ENCODE measurements around the gene SRP68. TPM values are rescaled to one million over a fixed set of nuclear protein-coding genes. Genes with fewer than 3 reads are reported as not detected.
A peak's percentile ranks its signal among the peaks of the same experiment; 100 is the strongest.

Gene SRP68
- total and polyA plus RNA-seq, 4 donors = 30.8 to 68.9 (median 57.0) TPM

GRCh38 chr17:76104140-76104895, 32.0 kb upstream of the SRP68 start:
- DNase-seq (no peak), ATAC-seq (ENCODE audit: insufficient read depth, low FRiP score) (no peak)
- Histone ChIP-seq H3K36me3 (ENCODE audit: control insufficient read depth in 4 of 4, insufficient read depth in 4 of 4, low read length in 4 of 4) (peaks cover 3 to 26% (median 16%) of the 10 kb centered on the region in 4 donors), H3K4me3 (peak overlapping the region; percentile 75), H3K4me1 (ENCODE audit: control insufficient read depth in 5 of 5, insufficient read depth in 5 of 5, low read length in 5 of 5) (peaks cover 0 to 15% (median 9%) of the 10 kb centered on the region in 5 donors), H3K9me3 (ENCODE audit: control insufficient read depth in 4 of 4, insufficient read depth in 3 of 4, low read length in 3 of 4) (no peaks in the 10 kb centered on the region), H3K9ac (ENCODE audit: insufficient read depth in 1 of 2, low read length in 2 of 2) (peak overlapping the region in 1 of 2 donors; percentile 94), H3K27ac (ENCODE audit: low read depth in 1 of 2, low read length in 1 of 2) (peak overlapping the region; percentile 58 to 87), H3K27me3 (ENCODE audit: control insufficient read depth in 3 of 3, insufficient read depth in 3 of 3, low read length in 2 of 3) (no peaks in the 10 kb centered on the region)
- TF ChIP-seq CTCF (IDR thresholded peaks at IDR 0.05; ENCODE audit: control extremely low read depth, extremely low read depth) = no peak
- 66 to 81% methylated on average over 29 of the region's 29 CpGs for WGBS, 2 donors

GRCh38 chr17:76103274-76104139, 31.2 kb upstream of the SRP68 start, which contains the start of gene EXOC7:
TSS of gene EXOC7 (minus strand) at chr17:76103787. CDS start at chr17:76103692, 95 bp downstream.
- Histone ChIP-seq H3K4me3 (peak within 1 kb of the TSS; percentile 75), H3K36me3 (ENCODE audit: control insufficient read depth in 4 of 4, insufficient read depth in 4 of 4, low read length in 4 of 4) (peaks cover 3 to 29% (median 17%) of the 10 kb centered on the region in 4 donors), H3K27ac (ENCODE audit: low read depth in 1 of 2, low read length in 1 of 2) (peak within 1 kb of the TSS; percentile 58 to 87), H3K4me1 (ENCODE audit: control insufficient read depth in 5 of 5, insufficient read depth in 5 of 5, low read length in 5 of 5) (peaks cover 0 to 15% (median 9%) of the 10 kb centered on the region in 5 donors), H3K9ac (ENCODE audit: insufficient read depth in 1 of 2, low read length in 2 of 2) (peak within 1 kb of the TSS; percentile 69 to 94), H3K9me3 (ENCODE audit: control insufficient read depth in 4 of 4, insufficient read depth in 3 of 4, low read length in 3 of 4) (no peaks in the 10 kb centered on the region), H3K27me3 (ENCODE audit: control insufficient read depth in 3 of 3, insufficient read depth in 3 of 3, low read length in 2 of 3) (no peaks in the 10 kb centered on the region)
- DNase-seq (peak; percentile 94 to 97 (median 96)), ATAC-seq (ENCODE audit: insufficient read depth, low FRiP score) (peak; percentile 90)
- WGBS, 2 donors = 4% methylated on average over 55 of the region's 55 CpGs
- TF ChIP-seq CTCF (IDR thresholded peaks at IDR 0.05; ENCODE audit: control extremely low read depth, extremely low read depth) = no peak

GRCh38 chr17:76102944-76103273, 30.6 kb upstream of the SRP68 start:
- H3K4me3 ChIP-seq = peak overlapping the region; percentile 75
- H3K27ac ChIP-seq (ENCODE audit: low read depth in 1 of 2, low read length in 1 of 2) = peak overlapping the region; percentile 51 to 71
- H3K27me3 ChIP-seq (ENCODE audit: control insufficient read depth in 3 of 3, insufficient read depth in 3 of 3, low read length in 2 of 3) = no peaks in the 10 kb centered on the region
- DNase-seq (no peak), ATAC-seq (ENCODE audit: insufficient read depth, low FRiP score) (no peak)
- H3K36me3 ChIP-seq (ENCODE audit: control insufficient read depth in 4 of 4, insufficient read depth in 4 of 4, low read length in 4 of 4) = peaks cover 3 to 30% (median 18%) of the 10 kb centered on the region in 4 donors
- peak overlapping the region; percentile 69 to 87 for H3K9ac ChIP-seq (ENCODE audit: insufficient read depth in 1 of 2, low read length in 2 of 2)
- WGBS, 2 donors = 0 to 2% methylated on average over 4 of the region's 4 CpGs
- no peaks in the 10 kb centered on the region for H3K9me3 ChIP-seq (ENCODE audit: control insufficient read depth in 4 of 4, insufficient read depth in 3 of 4, low read length in 3 of 4)
- peaks cover 0 to 15% (median 9%) of the 10 kb centered on the region in 5 donors for H3K4me1 ChIP-seq (ENCODE audit: control insufficient read depth in 5 of 5, insufficient read depth in 5 of 5, low read length in 5 of 5)
- TF ChIP-seq CTCF (IDR thresholded peaks at IDR 0.05; ENCODE audit: control extremely low read depth, extremely low read depth) = no peak

All from lung (tissue), 12 donors.